Measurements from ENCODE around the gene DVL1. TPM values are rescaled to one million over a fixed set of nuclear protein-coding genes. Genes with fewer than 3 reads are reported as not detected.

DVL1 gene
- total and polyA plus RNA-seq, 9 of the 15 experiments (the other 6 are each of a cell fraction or from before 2014, with no cell fraction given) = 0.62 to 135 (median 24.3) TPM

GRCh38 chr1:1374929-1375662 lies 25.9 kb upstream of the DVL1 start, which contains the start of gene AURKAIP1 (continued):
- TF ChIP-seq CEBPG (CRISPR knock-in tag; IDR thresholded peaks at IDR 0.05) = no peak
- no peak for TF ChIP-seq CEBPG (tag; conservative IDR thresholded peaks at IDR 0.05 in 1 of 2, IDR thresholded peaks at IDR 0.05 in 1 of 2)
- peak; percentile 35 to 61 (median 53) for TF ChIP-seq CTCF (IDR thresholded peaks at IDR 0.05 in 2 of 3, conservative IDR thresholded peaks at IDR 0.05 in 1 of 3; ENCODE audit: insufficient read depth in 2 of 3, low read depth in 1 of 3, low read length in 3 of 3)
- TF ChIP-seq THAP12 (CRISPR knock-in tag; IDR thresholded peaks at IDR 0.05) = peak; percentile 90; the same call in 1 of the 2 replicates
- TF ChIP-seq U2AF2 (optimal IDR thresholded peaks at IDR 0.05; ENCODE audit: low read depth, low read length) = no peak
- peak; percentile 97 for TF ChIP-seq ATF7 (IDR thresholded peaks at IDR 0.05)
- TF ChIP-seq FOXO4 (CRISPR knock-in tag; IDR thresholded peaks at IDR 0.05) = no peak
- TF ChIP-seq TSHZ1 (CRISPR knock-in tag; IDR thresholded peaks at IDR 0.05) = no peak
- TF ChIP-seq CBX1 (IDR thresholded peaks at IDR 0.05; ENCODE audit: low read depth) = peak; percentile 90
- TF ChIP-seq ZBTB26 (CRISPR knock-in tag; IDR thresholded peaks at IDR 0.05) = peak; percentile 82
- no peak for TF ChIP-seq ZNF224 (CRISPR knock-in tag; IDR thresholded peaks at IDR 0.05)
- TF ChIP-seq RBM15 (IDR thresholded peaks at IDR 0.05; ENCODE audit: insufficient read depth, low read length) = no peak
- no peak for TF ChIP-seq SMARCA4 (IDR thresholded peaks at IDR 0.05)
- TF ChIP-seq TCF7L2 (IDR thresholded peaks at IDR 0.05; ENCODE audit: low read depth, low read length) = 0 out of 2 replicates have a peak, but pooled peaks have one; percentile 63
- TF ChIP-seq ZSCAN32 (CRISPR knock-in tag; IDR thresholded peaks at IDR 0.05) = peak; percentile 86
- TF ChIP-seq MIER1 (IDR thresholded peaks at IDR 0.05; ENCODE audit: low read depth) = 0 out of 2 replicates have a peak, but pooled peaks have one; percentile 18
- no peak for TF ChIP-seq SREBF2 (CRISPR knock-in tag; IDR thresholded peaks at IDR 0.05)
